NT2/D1 (cell line): Measurements from ENCODE around the gene KRT76.
"Not testable (repeated sequence)": the region's sequence is repeated elsewhere in the genome, so short reads cannot be mapped to it uniquely, and the experiment has no call there.

Experiments used
- DNase-seq: peaks from one replicate; pipeline ENCODE4 v3.0.0-alpha.2; 2011; ENCODE audit warnings: low read depth, low spot score
- H3K27me3 ChIP-seq: 2 replicates; pipeline ENCODE4 v1.6.0; 2011; ENCODE audit warnings: mild to moderate bottlenecking; ENCODE audit not compliant: insufficient read length, insufficient read depth
- H3K36me3 ChIP-seq: 2 replicates; pipeline ENCODE4 v1.6.1; 2011; ENCODE audit warnings: mild to moderate bottlenecking, low read length, mixed read lengths; ENCODE audit not compliant: insufficient read depth, insufficient read length
- H3K4me1 ChIP-seq: 2 replicates; pipeline ENCODE4 v1.5.1; 2011; ENCODE audit not compliant: insufficient read depth, insufficient read length
- H3K4me3 ChIP-seq: 2 replicates; pipeline ENCODE4 v1.5.1; 2011; ENCODE audit warnings: low read depth; ENCODE audit not compliant: insufficient read length
- H3K9ac ChIP-seq: 2 replicates; pipeline ENCODE4 v1.6.0; 2011; ENCODE audit warnings: low read depth; ENCODE audit not compliant: insufficient read length
- H3K9me3 ChIP-seq: 2 replicates; pipeline ENCODE4 v1.5.1; 2011; ENCODE audit warnings: mild to moderate bottlenecking, low read length; ENCODE audit not compliant: insufficient read depth
- SUZ12 ChIP-seq: IDR thresholded peaks from 2 replicates; pipeline ENCODE4 v1.6.1; 2011; ENCODE audit not compliant: insufficient read length, insufficient read depth; ENCODE audit errors: extremely low read depth
- YY1 ChIP-seq: IDR thresholded peaks from 2 replicates; pipeline ENCODE4 v1.6.1; 2011; ENCODE audit not compliant: insufficient read length, insufficient read depth
- ZNF274 ChIP-seq: IDR thresholded peaks from 2 replicates; pipeline ENCODE4 v1.6.1; 2011; ENCODE audit warnings: mild to moderate bottlenecking, low read depth, low read length

KRT76 gene

GRCh38 chr12:52795694-52796428 is 18.7 kb upstream of the KRT76 start, which contains the start of gene KRT3:
Gene KRT3 (minus strand): TSS chr12:52796117. CDS start chr12:52796042, 75 bp downstream.
- Histone ChIP-seq H3K36me3 (no peaks in the 10 kb centered on the region), H3K27me3 (no peaks in the 10 kb centered on the region), H3K4me1 (peaks cover 13% of the 10 kb centered on the region), H3K9me3 (no peaks in the 10 kb centered on the region), H3K9ac (no peak within 1 kb of the TSS), H3K4me3 (no peak within 1 kb of the TSS)
- TF ChIP-seq SUZ12 (no peak), YY1 (no peak), ZNF274 (no peak)
- no peak for DNase-seq

- H3K27me3 ChIP-seq, H3K36me3 ChIP-seq, DNase-seq, H3K9me3 ChIP-seq, H3K9ac ChIP-seq, H3K4me3 ChIP-seq: not testable (repeated sequence)
- H3K4me1 ChIP-seq, result peaks cover 14% of the 10 kb centered on the region
These were observed 18.2 kb upstream of the KRT76 start for GRCh38 chr12:52795332-52795674.

- H3K9ac ChIP-seq, result no peak overlapping the region
- H3K4me3 ChIP-seq, result no peak overlapping the region
- H3K36me3 ChIP-seq, result no peaks in the 10 kb centered on the region
- no peaks in the 10 kb centered on the region for H3K9me3 ChIP-seq
- TF ChIP-seq SUZ12 (no peak), ZNF274 (no peak), YY1 (no peak)
- H3K4me1 ChIP-seq, result peaks cover 13% of the 10 kb centered on the region
- DNase-seq, result peak; percentile 33
- no peaks in the 10 kb centered on the region for H3K27me3 ChIP-seq
These were observed 17.6 kb upstream of the KRT76 start for GRCh38 chr12:52794479-52795331.

- no peaks in the 10 kb centered on the region for H3K9me3 ChIP-seq
- no peak overlapping the region for H3K4me3 ChIP-seq
- TF ChIP-seq ZNF274 (no peak), YY1 (no peak), SUZ12 (no peak)
- H3K9ac ChIP-seq, result no peak overlapping the region
- peaks cover 4% of the 10 kb centered on the region for H3K27me3 ChIP-seq
- peaks cover 9% of the 10 kb centered on the region for H3K4me1 ChIP-seq
- DNase-seq, result no peak
- no peaks in the 10 kb centered on the region for H3K36me3 ChIP-seq
These were observed 15.3 kb upstream of the KRT76 start for GRCh38 chr12:52792185-52793029.

- peaks cover 4% of the 10 kb centered on the region for H3K27me3 ChIP-seq
- DNase-seq, result no peak
- TF ChIP-seq SUZ12 (no peak), YY1 (no peak), ZNF274 (no peak)
These were observed 14.4 kb upstream of the KRT76 start for GRCh38 chr12:52791271-52792184.

GRCh38 chr12:52790427-52791270 is 13.5 kb upstream of the KRT76 start:
- H3K9ac ChIP-seq, result no peak overlapping the region
- H3K4me1 ChIP-seq, result peaks cover 9% of the 10 kb centered on the region
- no peak for DNase-seq
- peaks cover 4% of the 10 kb centered on the region for H3K27me3 ChIP-seq
- H3K4me3 ChIP-seq, result no peak overlapping the region
- H3K9me3 ChIP-seq, result no peaks in the 10 kb centered on the region
- TF ChIP-seq SUZ12 (no peak), YY1 (no peak), ZNF274 (no peak)
- H3K36me3 ChIP-seq, result no peaks in the 10 kb centered on the region

More at GRCh38 chr12:52791271-52792184, 14.4 kb upstream of the KRT76 start:
- Histone ChIP-seq H3K36me3 (no peaks in the 10 kb centered on the region), H3K4me1 (peaks cover 9% of the 10 kb centered on the region), H3K9ac (no peak overlapping the region), H3K4me3 (no peak overlapping the region), H3K9me3 (no peaks in the 10 kb centered on the region)
